OCI-LY3 (cell line): ENCODE measurements around the gene TMEM163.
"Not testable (repeated sequence)": the region's sequence is repeated elsewhere in the genome, so short reads cannot be mapped to it uniquely, and the experiment has no call there.

ENCODE experiments used
- H2AFZ ChIP-seq: fragments of 200-600, 300-600 bp; shearing (Covaris generic); 2 replicates; pipeline ENCODE4 v1.6.0; 2014; ENCODE audit warnings: antibody characterized with exemption, low read depth, low read length
- H3K27ac ChIP-seq: fragments of 200-600, 300-600 bp; sonication (generic); 2 replicates; pipeline ENCODE4 v1.5.1; 2014; ENCODE audit warnings: mild to moderate bottlenecking, low read length, moderate library complexity, mixed read lengths
- H3K27me3 ChIP-seq: fragments of 200-600, 300-600 bp; sonication (generic); 2 replicates; pipeline ENCODE4 v1.6.1; 2014; ENCODE audit warnings: low read depth, low read length, mixed read lengths
- H3K36me3 ChIP-seq: fragments of 200-600, 300-600 bp; sonication (generic); replicated peaks from 2 replicates; pipeline ENCODE3; 2014; ENCODE audit warnings: low read depth, low read length, mixed read lengths
- H3K4me1 ChIP-seq: fragments of 300-600, 200-600 bp; sonication (generic); 2 replicates; pipeline ENCODE4 v1.6.1; 2014; ENCODE audit warnings: low read length, mixed read lengths
- H3K4me2 ChIP-seq: fragments of 200-600, 300-600 bp; sonication (generic); 2 replicates; pipeline ENCODE4 v1.6.1; 2014; ENCODE audit warnings: low read length, mixed read lengths
- H3K4me3 ChIP-seq: fragments of 300-600, 200-600 bp; sonication (generic); 2 replicates; pipeline ENCODE4 v1.5.1; 2014; ENCODE audit warnings: antibody characterized with exemption, mild to moderate bottlenecking, low read length, moderate library complexity
- H3K79me2 ChIP-seq: fragments of 300-600, 200-600 bp; shearing (Covaris generic); 2 replicates; pipeline ENCODE4 v1.6.1; 2014; ENCODE audit warnings: mild to moderate bottlenecking, low read length, mixed read lengths
- H3K9ac ChIP-seq: fragments of 300-600, 200-600 bp; shearing (Covaris generic); 2 replicates; pipeline ENCODE4 v1.6.0; 2014; ENCODE audit warnings: mild to moderate bottlenecking, low read length, moderate library complexity
- H3K9me3 ChIP-seq: fragments of 200-600, 300-600 bp; shearing (Covaris generic); 2 replicates; pipeline ENCODE4 v1.6.1; 2014; ENCODE audit warnings: low read length, mixed read lengths; ENCODE audit not compliant: insufficient read depth
- H4K20me1 ChIP-seq: fragments of 200-600, 300-600 bp; sonication (generic); 2 replicates; pipeline ENCODE4 v1.6.1; 2016; ENCODE audit warnings: low read length, mixed read lengths; ENCODE audit not compliant: insufficient read depth
- CTCF ChIP-seq: fragments of 200-600, 300-600 bp; sonication (generic); IDR thresholded peaks from 2 replicates; pipeline ENCODE4 v1.5.1; 2014; ENCODE audit warnings: antibody characterized with exemption, low read length, low read depth
- EZH2phosphoT487 ChIP-seq: fragments of 200-600 bp; shearing (Covaris generic); IDR thresholded peaks from 2 replicates; pipeline ENCODE4 v1.6.1; 2018; ENCODE audit warnings: antibody characterized with exemption, mixed run types, low read depth

Gene TMEM163

GRCh38 chr2:134763164-134763710 is 44.4 kb upstream of the TMEM163 start:
- Histone ChIP-seq H4K20me1 (no peaks in the 10 kb centered on the region), H3K4me2 (no peak overlapping the region), H3K36me3 (no peaks in the 10 kb centered on the region), H3K9ac (no peak overlapping the region), H3K27ac (no peak overlapping the region), H2AFZ (no peak overlapping the region), H3K4me3 (no peak overlapping the region), H3K27me3 (0 out of 2 replicates have a peak, but pooled peaks cover 3% of the 10 kb centered on the region), H3K79me2 (no peaks in the 10 kb centered on the region), H3K9me3 (no peaks in the 10 kb centered on the region; the same call in 1 of the 2 replicates), H3K4me1 (peaks cover 25% of the 10 kb centered on the region)
- no peak for TF ChIP-seq EZH2phosphoT487
- no peak for TF ChIP-seq CTCF

GRCh38 chr2:134762508-134762907 is 43.7 kb upstream of the TMEM163 start:
- TF ChIP-seq CTCF, result no peak
- no peak for TF ChIP-seq EZH2phosphoT487
- H3K4me2 ChIP-seq, result no peak overlapping the region

GRCh38 chr2:134760385-134760784 is 41.6 kb upstream of the TMEM163 start:
- Histone ChIP-seq H3K27ac (no peak overlapping the region), H3K79me2 (no peaks in the 10 kb centered on the region)

More at GRCh38 chr2:134762508-134762907, 43.7 kb upstream of the TMEM163 start:
- peaks cover 32% of the 10 kb centered on the region for H3K4me1 ChIP-seq
- H3K36me3 ChIP-seq, result peaks cover 2% of the 10 kb centered on the region
- no peak overlapping the region for H2AFZ ChIP-seq
- no peak overlapping the region for H3K27ac ChIP-seq
- H3K9me3 ChIP-seq, result peaks cover 7% of the 10 kb centered on the region; the same call in 1 of the 2 replicates
- H4K20me1 ChIP-seq, result no peaks in the 10 kb centered on the region
- no peak overlapping the region for H3K4me3 ChIP-seq
- 0 out of 2 replicates have a peak, but pooled peaks cover 3% of the 10 kb centered on the region for H3K27me3 ChIP-seq
- H3K9ac ChIP-seq, result no peak overlapping the region
- no peaks in the 10 kb centered on the region for H3K79me2 ChIP-seq

GRCh38 chr2:134758633-134759032 is 39.8 kb upstream of the TMEM163 start:
- H3K9me3 ChIP-seq, result peaks cover 9% of the 10 kb centered on the region; the same call in 1 of the 2 replicates
- H3K4me1 ChIP-seq, result peaks cover 32% of the 10 kb centered on the region
- H3K4me2 ChIP-seq, result peak overlapping the region; percentile 49
- TF ChIP-seq CTCF, result no peak
- no peak for TF ChIP-seq EZH2phosphoT487
- H3K36me3 ChIP-seq, result peaks cover 4% of the 10 kb centered on the region
- H3K27me3 ChIP-seq, result 0 out of 2 replicates have a peak, but pooled peaks cover 3% of the 10 kb centered on the region
- H4K20me1 ChIP-seq, result no peaks in the 10 kb centered on the region
- H2AFZ ChIP-seq, result no peak overlapping the region
- H3K27ac ChIP-seq, result peak overlapping the region; percentile 66
- H3K79me2 ChIP-seq, result no peaks in the 10 kb centered on the region
- no peak overlapping the region for H3K9ac ChIP-seq
- H3K4me3 ChIP-seq, result no peak overlapping the region

More at GRCh38 chr2:134760385-134760784, 41.6 kb upstream of the TMEM163 start:
- Histone ChIP-seq H3K4me3 (no peak overlapping the region), H3K9ac (no peak overlapping the region), H3K4me2 (no peak overlapping the region), H4K20me1 (no peaks in the 10 kb centered on the region), H3K4me1 (peaks cover 32% of the 10 kb centered on the region), H3K27me3 (0 out of 2 replicates have a peak, but pooled peaks cover 3% of the 10 kb centered on the region), H3K9me3 (peaks cover 9% of the 10 kb centered on the region; the same call in 1 of the 2 replicates), H3K36me3 (peaks cover 4% of the 10 kb centered on the region), H2AFZ (no peak overlapping the region)
- no peak for TF ChIP-seq EZH2phosphoT487
- TF ChIP-seq CTCF, result no peak

- not testable (repeated sequence) for H3K79me2 ChIP-seq, H4K20me1 ChIP-seq, H3K4me1 ChIP-seq, H3K4me3 ChIP-seq, H3K9me3 ChIP-seq, H3K4me2 ChIP-seq, H3K27me3 ChIP-seq, H3K36me3 ChIP-seq, H2AFZ ChIP-seq, H3K27ac ChIP-seq, H3K9ac ChIP-seq
Observed at GRCh38 chr2:134751981-134752380, 33.2 kb upstream of the TMEM163 start.
